HG03135 (cell line): ENCODE data around the gene CHI3L1.

ENCODE experiments used
- ATAC-seq: cut with Tn5 transposase; IDR thresholded peaks from one replicate; pipeline ENCODE4 v1.9.1; 2021; ENCODE audit warnings: mild to moderate bottlenecking, moderate library complexity; ENCODE audit not compliant: unreplicated experiment

Gene CHI3L1

DNA sequence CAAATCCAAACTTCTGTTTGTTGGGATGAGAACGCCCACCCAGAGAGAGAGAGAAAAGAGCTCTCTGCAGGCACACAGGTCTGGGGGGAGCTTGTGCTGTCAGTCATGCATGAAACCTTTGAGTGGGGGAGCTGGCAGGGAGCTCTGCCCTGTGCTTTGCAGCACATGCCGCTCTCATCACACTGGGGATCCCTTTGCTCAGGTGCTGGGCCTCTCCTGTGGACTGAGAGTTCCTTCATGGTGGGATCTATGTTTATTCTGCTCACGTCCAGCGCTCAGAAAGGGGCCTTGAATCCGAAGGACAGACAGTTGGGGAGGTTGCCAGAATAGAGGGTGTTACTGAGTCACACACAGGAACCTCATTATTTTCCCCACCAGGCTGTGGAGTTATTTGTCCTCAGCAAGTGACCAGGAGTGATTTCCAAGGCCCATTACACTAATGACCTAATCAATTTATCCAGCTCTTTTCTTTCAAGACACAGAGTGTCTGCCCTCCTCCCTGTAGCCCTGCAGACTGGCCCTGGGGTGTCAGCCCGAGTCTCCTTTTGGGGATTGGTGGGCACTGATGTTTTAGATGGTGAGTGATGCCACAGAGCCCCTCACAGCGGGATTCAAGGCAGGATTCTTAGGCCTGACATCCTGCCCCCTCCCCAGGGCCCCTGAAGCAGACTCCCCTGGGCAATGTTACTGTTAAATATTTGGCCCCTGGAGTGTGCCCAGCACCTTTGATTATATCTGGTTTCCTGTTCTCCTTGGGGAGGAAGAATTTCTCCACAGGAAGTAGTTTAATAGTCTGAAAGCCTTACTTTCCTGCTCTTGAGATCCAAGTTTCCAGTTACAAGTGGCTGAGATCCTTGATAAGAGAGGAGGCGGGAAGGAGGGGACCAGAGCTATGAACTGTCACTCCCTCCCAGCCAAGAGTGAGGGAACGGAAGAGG is 33.2 kb downstream of the CHI3L1 start:
- ATAC-seq: no peak

DNA sequence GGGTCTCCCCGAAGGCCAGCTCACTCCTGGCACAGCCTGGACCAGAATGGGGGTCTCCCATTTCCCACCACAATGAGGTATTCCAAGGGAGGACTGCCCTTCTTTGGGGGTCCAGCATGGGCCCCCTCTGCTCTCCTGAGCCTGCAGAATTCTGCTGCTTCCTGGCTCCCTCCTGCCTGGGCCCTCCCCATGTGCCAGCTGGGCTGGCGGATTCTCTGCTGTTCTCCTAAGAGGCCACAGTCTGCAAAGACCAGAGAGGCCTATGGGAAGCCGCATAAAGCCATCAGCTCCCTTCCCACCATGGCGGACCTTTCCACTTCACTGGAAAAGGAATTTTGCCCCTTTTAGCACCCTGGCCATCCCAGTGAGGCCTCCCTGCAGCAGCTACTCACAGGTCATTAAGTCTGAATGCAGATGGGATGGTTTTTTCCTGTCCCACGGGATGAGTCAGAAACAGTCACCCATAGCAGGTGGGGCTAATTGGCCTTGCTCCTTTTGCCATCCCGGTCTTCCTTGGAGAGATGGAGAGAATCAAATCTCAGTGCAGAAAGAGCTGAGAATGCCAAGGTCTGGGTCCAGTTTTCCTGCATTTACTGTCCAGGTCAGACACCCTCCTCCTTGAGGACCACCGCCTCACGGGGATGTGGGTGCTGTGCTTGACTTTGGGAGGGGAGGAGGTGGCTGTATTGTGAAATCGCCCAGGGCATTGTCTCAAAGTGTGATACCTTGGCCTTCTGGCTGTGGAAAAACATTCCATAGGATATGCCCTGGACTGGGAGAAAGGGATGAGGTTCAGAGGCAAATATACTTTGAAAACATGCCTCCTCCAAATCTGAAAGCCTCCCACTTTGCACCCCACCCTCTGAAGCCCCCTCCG is 34.1 kb downstream of the CHI3L1 start:
- no peak for ATAC-seq

DNA sequence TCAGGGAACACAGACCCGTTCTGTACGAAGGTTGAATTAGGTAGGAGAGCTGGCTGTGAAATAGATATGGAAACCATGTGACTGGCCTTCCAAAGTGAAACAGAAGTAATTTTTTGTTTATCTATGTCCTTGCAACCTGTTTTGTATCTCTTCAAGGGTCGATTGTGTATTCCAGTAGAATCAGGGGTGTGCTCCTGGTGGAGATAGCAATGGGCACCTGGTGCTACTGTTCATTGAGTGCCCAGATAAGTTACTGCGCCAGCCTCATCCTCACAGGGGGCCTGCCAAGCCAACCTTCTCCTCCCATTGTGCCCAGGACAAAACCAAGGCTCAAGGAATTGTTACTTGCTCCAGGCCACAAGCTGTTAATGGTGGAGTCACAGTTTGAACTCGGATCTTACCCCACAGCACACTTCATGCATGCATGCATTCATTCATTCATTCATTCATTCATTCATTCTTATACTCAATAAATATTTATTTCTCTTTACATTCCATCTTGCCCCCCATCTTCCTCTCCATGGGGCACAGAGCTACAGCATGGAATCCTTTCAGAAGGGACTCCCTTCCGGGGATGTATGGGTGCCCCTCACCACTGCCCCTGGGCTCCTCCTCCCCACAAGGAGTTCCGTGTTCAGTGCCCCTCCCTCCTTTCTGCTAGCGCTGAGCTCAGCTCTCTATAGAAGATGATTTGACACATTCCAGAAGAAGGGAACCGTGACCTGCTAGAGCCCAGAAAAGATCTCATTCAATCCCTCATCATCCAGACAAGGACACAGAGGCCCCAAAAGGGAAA is 34.9 kb downstream of the CHI3L1 start:
- ATAC-seq: no peak

- ATAC-seq: no peak
Measured at GRCh38 chr1:203150511-203151297, 35.8 kb downstream of the CHI3L1 start.

GRCh38 chr1:203149188-203149840 is 37.2 kb downstream of the CHI3L1 start:
- no peak for ATAC-seq

- no peak for ATAC-seq
Measured at GRCh38 chr1:203148579-203148978, 37.9 kb downstream of the CHI3L1 start.

GRCh38 chr1:203148127-203148526 is 38.4 kb downstream of the CHI3L1 start:
- no peak for ATAC-seq

- no peak for ATAC-seq
Measured at GRCh38 chr1:203147376-203147775, 39.1 kb downstream of the CHI3L1 start.

GRCh38 chr1:203146537-203146936 is 40.0 kb downstream of the CHI3L1 start:
- no peak for ATAC-seq

DNA sequence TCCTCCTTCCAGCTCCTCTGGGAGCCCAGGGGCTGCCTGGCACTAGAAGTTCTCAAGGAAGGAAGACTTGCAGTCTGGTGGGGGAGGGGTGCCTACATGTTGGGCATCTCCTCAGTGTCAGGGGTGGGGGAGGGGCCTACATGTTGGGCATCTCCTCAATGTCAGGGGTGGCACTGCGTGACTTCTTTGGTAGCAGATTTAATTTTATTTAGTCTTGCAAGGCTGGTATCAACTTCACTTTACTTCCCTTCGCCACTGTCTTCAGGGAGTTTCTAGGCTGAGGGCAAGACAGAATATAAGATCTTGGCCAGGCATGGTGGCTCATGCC is 40.5 kb downstream of the CHI3L1 start:
- no peak for ATAC-seq

- no peak for ATAC-seq
Measured at GRCh38 chr1:203145321-203146041, 41.0 kb downstream of the CHI3L1 start.

GRCh38 chr1:203144661-203145060 is 41.8 kb downstream of the CHI3L1 start:
- ATAC-seq: no peak

DNA sequence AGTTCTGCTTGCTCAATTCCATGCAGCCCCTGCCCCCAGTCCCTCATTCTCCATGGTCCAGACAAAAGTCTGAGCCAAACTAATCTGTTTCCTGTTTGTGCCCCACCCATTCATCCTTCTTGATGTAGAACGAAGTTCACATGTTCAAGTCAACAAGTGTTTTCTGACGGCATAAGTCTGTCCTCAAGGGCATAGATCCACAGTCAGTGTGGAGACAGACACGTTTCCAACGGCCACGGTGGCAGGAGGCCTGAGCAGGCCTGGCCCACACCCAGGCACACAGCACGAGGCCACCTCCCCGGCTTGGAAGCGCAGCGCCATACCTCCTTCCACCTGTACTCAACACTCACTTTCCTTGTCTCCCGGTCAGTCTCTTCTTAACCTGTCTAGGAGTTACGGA is 42.9 kb downstream of the CHI3L1 start:
- no peak for ATAC-seq

DNA sequence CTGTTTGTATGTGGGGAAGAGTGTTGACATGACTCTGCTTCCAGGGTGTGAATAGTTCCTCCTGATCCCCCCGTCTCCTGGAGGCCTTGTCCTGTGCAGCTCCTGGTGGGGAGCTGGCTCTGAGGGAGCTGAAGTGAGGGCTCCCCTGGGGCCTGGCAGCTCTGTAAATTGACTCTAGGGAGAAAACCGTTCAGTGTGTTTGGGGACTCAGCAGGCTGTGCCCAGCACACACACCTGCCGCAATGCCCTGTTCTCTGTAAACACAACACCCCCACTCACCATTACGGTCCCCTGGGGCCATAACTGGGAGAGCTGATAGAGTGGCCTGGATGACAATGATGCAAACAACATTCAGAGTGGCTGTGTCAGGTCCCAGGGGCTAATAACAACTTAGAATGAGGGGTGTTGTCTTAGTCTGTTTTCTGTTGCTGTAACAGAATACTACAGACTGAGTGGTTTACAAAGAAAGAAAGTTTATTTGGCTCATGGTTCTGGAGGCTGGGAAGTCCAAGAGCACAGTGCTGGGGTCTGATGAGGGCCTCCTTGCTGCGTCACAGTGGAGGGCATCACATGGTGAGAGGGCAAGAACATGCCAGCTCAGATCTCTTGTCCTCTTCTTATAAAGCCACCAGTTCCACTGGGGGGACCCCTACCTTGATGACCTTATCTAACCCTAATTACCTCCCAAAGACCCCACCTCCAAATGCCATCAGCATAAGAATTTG is 43.7 kb downstream of the CHI3L1 start:
- no peak for ATAC-seq

GRCh38 chr1:203142124-203142523 is 44.4 kb downstream of the CHI3L1 start:
- no peak for ATAC-seq

GRCh38 chr1:203140743-203141520 is 45.6 kb downstream of the CHI3L1 start:
- no peak for ATAC-seq

GRCh38 chr1:203139976-203140475 is 46.5 kb downstream of the CHI3L1 start:
- no peak for ATAC-seq

- no peak for ATAC-seq
Measured at GRCh38 chr1:203138066-203138465, 48.4 kb downstream of the CHI3L1 start.
